B cell (primary cell): ENCODE data around the gene TOB2. TPM values are rescaled to one million over a fixed set of nuclear protein-coding genes. Genes with fewer than 3 reads are reported as not detected.

Experiments used
- ATAC-seq: fragments of 200-7000 bp; cut with Tn5 transposase; one replicate; pipeline ENCODE4 v1.10.0; 2021; ENCODE audit warnings: low read depth, mild to moderate bottlenecking, moderate number of reproducible peaks, moderate library complexity
- CTCF ChIA-PET: fragments of 350-600 bp; sonication (Branson Sonifier 250); formaldehyde crosslinking; loops from one replicate; lab custom pipeline; 2021; ENCODE audit warnings: antibody characterized with exemption, inconsistent platforms; lab: Charles Lee
- POLR2A ChIA-PET: fragments of 350-600 bp; sonication (Branson Sonifier 250); formaldehyde crosslinking; loops from one replicate; lab custom pipeline; 2021; ENCODE audit warnings: antibody characterized with exemption; lab: Charles Lee
- DNase-seq: peaks from one replicate; pipeline ENCODE4 v3.0.0; 2013
- H2AFZ ChIP-seq: 2 replicates; pipeline ENCODE4 v1.6.1; 2012; ENCODE audit warnings: mild to moderate bottlenecking, low read depth, low read length; ENCODE audit not compliant: insufficient read depth, poor library complexity, severe bottlenecking
- H3K27ac ChIP-seq, 2 donors: 1 replicate in 1 of 2; 2 replicates in 1 of 2; pipeline ENCODE4 v1.5.1; 2012 to 2013; ENCODE audit warnings: low read length in 2 of 2, mild to moderate bottlenecking in 2 of 2, moderate library complexity in 1 of 2
- H3K27me3 ChIP-seq, 4 experiments: fragments of 200-600 bp in 1 of 4; sonication (generic) in 1 of 4; replicated peaks in 1 of 4; 1 replicate in 2 of 4; 2 replicates in 2 of 4; pipeline versions ENCODE4 v1.6.1 to v1.7.0; 2013 to 2016; ENCODE audit warnings: low read length in 3 of 4, mild to moderate bottlenecking in 2 of 4, mixed read lengths in 1 of 4, moderate library complexity in 1 of 4; ENCODE audit not compliant: insufficient read depth in 4 of 4, control insufficient read depth in 3 of 4; ENCODE audit errors: control extremely low read depth in 1 of 4
- H3K36me3 ChIP-seq, 2 experiments: replicated peaks in 1 of 2; 1 replicate in 1 of 2; 2 replicates in 1 of 2; pipeline versions ENCODE4 v1.6.1 to v1.7.1; 2013; ENCODE audit warnings: low read length in 1 of 2; ENCODE audit not compliant: insufficient read depth in 2 of 2, control insufficient read depth in 1 of 2; ENCODE audit errors: control extremely low read depth in 1 of 2, extremely low read depth in 1 of 2
- H3K4me1 ChIP-seq, 2 donors: fragments of 200-600 bp in 1 of 2; sonication (generic) in 1 of 2; 1 replicate in 1 of 2; 2 replicates in 1 of 2; pipeline versions ENCODE4 v1.5.1 to v1.6.1; 2013 to 2017; ENCODE audit warnings: low read length in 2 of 2; ENCODE audit not compliant: control insufficient read depth in 2 of 2, insufficient read depth in 2 of 2
- H3K4me2 ChIP-seq: replicated peaks from 2 replicates; pipeline ENCODE3; 2012; ENCODE audit warnings: mild to moderate bottlenecking, low read depth, low read length; ENCODE audit not compliant: poor library complexity, severe bottlenecking
- H3K4me3 ChIP-seq, 5 experiments: fragments of 200-600 bp in 1 of 5; sonication (generic) in 1 of 5; 1 replicate in 3 of 5; 2 replicates in 2 of 5; pipeline versions ENCODE4 v1.5.1 to v1.7.0; 2011 to 2016; ENCODE audit warnings: low read length in 4 of 5, mild to moderate bottlenecking in 4 of 5, low read depth in 2 of 5, control low read depth in 1 of 5, moderate library complexity in 1 of 5; ENCODE audit not compliant: insufficient read depth in 1 of 5; ENCODE audit errors: control extremely low read depth in 1 of 5, extremely low read depth in 1 of 5
- H3K79me2 ChIP-seq: fragments of 200-600 bp; sonication (generic); one replicate; pipeline ENCODE4 v1.6.0; 2016; ENCODE audit warnings: low read length; ENCODE audit not compliant: control insufficient read depth, insufficient read depth
- H3K9ac ChIP-seq: fragments of 200-600 bp; sonication (generic); 2 replicates; pipeline ENCODE4 v1.6.1; 2017; ENCODE audit warnings: mild to moderate bottlenecking, low read length, moderate library complexity
- H3K9me3 ChIP-seq, 3 donors: one replicate each; pipeline versions ENCODE4 v1.6.1 to v1.7.1; 2013; ENCODE audit warnings: low read length in 2 of 3; ENCODE audit not compliant: control insufficient read depth in 2 of 3, insufficient read depth in 1 of 3; ENCODE audit errors: control extremely low read depth in 1 of 3
- H4K20me1 ChIP-seq: 2 replicates; pipeline ENCODE4 v1.6.0; 2012; ENCODE audit warnings: mild to moderate bottlenecking, low read length; ENCODE audit not compliant: insufficient read depth, control insufficient read depth, poor library complexity, severe bottlenecking
- H3K27ac Mint-ChIP-seq: one replicate; pipeline ENCODE4 v1.8.0; 2021; ENCODE audit warnings: mixed read lengths
- H3K27me3 Mint-ChIP-seq: one replicate; pipeline ENCODE4 v1.8.0; 2021; ENCODE audit warnings: mixed read lengths
- H3K4me1 Mint-ChIP-seq: one replicate; pipeline ENCODE4 v1.8.0; 2021; ENCODE audit warnings: mixed read lengths
- H3K4me3 Mint-ChIP-seq: one replicate; pipeline ENCODE4 v1.8.0; 2021; ENCODE audit warnings: mixed read lengths
- H3K9me3 Mint-ChIP-seq: one replicate; pipeline ENCODE4 v1.8.0; 2022; ENCODE audit warnings: mixed read lengths; ENCODE audit not compliant: insufficient read depth
- EZH2 ChIP-seq: IDR thresholded peaks from 2 replicates; pipeline ENCODE4 v1.6.1; 2012; ENCODE audit warnings: borderline replicate concordance, low read depth, mild to moderate bottlenecking, moderate library complexity, low read length; ENCODE audit not compliant: insufficient read depth, poor library complexity, severe bottlenecking
- WGBS: methylation state at CpG from one replicate; pipeline ENCODE4 v1.1.5; 2013; ENCODE audit warnings: missing lambda C conversion rate; ENCODE audit not compliant: insufficient coverage; 5-methylcytosine and 5-hydroxymethylcytosine counted together
- intact Hi-C: fragments of 100-400 bp; cut with micrococcal nuclease; formaldehyde crosslinking; loops from one replicate; pipeline ENCODE4 v1.10.0; 2022
- polyA plus RNA-seq: library from polyadenylated mRNA; depleted of rRNA; stranded (reverse); fragments of >200 nt; gene quantifications from 2 replicates; pipeline ENCODE4 v1.2.3, GENCODE V29; 2012
- total RNA-seq, 2 donors: library from RNA; stranded (reverse); fragments of 120-200 nt in 1 of 2; gene quantifications; 1 replicate in 1 of 2; 2 replicates in 1 of 2; pipeline versions ENCODE4 v1.2.3 to v1.2.4, GENCODE V29; 2013 to 2022
- TF ChIP-seq, protein P1 (sequence below): fragments of 200-600 bp; IDR thresholded peaks from one replicate; pipeline ENCODE4 v1.8.0; 2022; ENCODE audit warnings: antibody characterized with exemption, mild to moderate bottlenecking

Gene TOB2
- total and polyA plus RNA-seq, 2 donors (not counting 1 experiment from before 2014, with no cell fraction given): 40.4 to 56.0 TPM

DNA sequence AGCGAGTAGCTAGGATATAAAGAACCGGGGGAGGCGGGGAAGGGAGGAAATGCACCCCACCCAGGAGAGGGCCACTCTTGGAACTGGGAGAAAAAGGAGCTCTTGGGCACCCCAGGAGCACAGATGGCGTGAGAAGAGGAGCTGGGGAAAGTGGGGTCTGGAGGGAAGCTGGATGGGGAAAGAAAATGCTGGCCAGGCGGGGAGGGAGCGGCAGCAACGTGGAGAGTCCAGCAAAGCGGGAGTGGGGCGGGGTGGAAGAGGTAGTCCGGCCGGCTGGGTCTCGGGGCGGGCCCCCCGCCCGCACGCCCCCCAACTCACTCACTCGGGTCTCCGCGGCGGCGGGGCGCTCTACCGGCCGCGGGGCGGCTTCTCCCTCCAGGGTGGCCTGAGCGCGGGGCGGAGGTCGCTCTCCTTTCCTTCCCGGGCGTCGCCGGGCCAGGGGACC is 522 bp downstream of the TOB2 start:
- peak overlapping the region; percentile 91 to 99 (median 97) for H3K4me3 ChIP-seq
- H3K27ac Mint-ChIP-seq: peak overlapping the region; percentile 94
- no peak for ATAC-seq
- H3K36me3 ChIP-seq: no peaks in the 10 kb centered on the region
- POLR2A ChIA-PET: interaction anchor here (0.5 to 6.9 kb wide), 27 partner anchors 18 to 589 kb away, joined by 3 to 88 read pairs (median 4); partner anchors contain the start of genes ACO2, CCDC134, DESI1 and PHF5A
- peaks cover 55% of the 10 kb centered on the region for H3K79me2 ChIP-seq
- H4K20me1 ChIP-seq: peaks cover 34% of the 10 kb centered on the region
- no peaks in the 10 kb centered on the region for H3K9me3 Mint-ChIP-seq
- intact Hi-C loops: loop anchor here (2.0 to 10.0 kb wide), 3 partner anchors 55 to 591 kb away; partner anchors contain the start of genes DESI1, ST13, XPNPEP3 and XRCC6
- peak overlapping the region; percentile 97 to 98 for H3K27ac ChIP-seq
- TF ChIP-seq, protein P1, sequence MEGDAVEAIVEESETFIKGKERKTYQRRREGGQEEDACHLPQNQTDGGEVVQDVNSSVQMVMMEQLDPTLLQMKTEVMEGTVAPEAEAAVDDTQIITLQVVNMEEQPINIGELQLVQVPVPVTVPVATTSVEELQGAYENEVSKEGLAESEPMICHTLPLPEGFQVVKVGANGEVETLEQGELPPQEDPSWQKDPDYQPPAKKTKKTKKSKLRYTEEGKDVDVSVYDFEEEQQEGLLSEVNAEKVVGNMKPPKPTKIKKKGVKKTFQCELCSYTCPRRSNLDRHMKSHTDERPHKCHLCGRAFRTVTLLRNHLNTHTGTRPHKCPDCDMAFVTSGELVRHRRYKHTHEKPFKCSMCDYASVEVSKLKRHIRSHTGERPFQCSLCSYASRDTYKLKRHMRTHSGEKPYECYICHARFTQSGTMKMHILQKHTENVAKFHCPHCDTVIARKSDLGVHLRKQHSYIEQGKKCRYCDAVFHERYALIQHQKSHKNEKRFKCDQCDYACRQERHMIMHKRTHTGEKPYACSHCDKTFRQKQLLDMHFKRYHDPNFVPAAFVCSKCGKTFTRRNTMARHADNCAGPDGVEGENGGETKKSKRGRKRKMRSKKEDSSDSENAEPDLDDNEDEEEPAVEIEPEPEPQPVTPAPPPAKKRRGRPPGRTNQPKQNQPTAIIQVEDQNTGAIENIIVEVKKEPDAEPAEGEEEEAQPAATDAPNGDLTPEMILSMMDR: no peak
- TF ChIP-seq EZH2: no peak
- CTCF ChIA-PET: interaction anchor here (1.0 to 6.3 kb wide), 10 partner anchors 23 to 221 kb away, joined by 3 to 41 read pairs (median 5); partner anchors contain the start of genes ACO2 and PHF5A
- 0% methylated on average over 24 of the region's 34 CpGs for WGBS
- DNase-seq: no peak
- no peaks in the 10 kb centered on the region for H3K9me3 ChIP-seq
- H3K4me1 Mint-ChIP-seq: peaks cover 37% of the 10 kb centered on the region
- H3K4me3 Mint-ChIP-seq: peak overlapping the region; percentile 99
- H3K4me2 ChIP-seq: peak overlapping the region; percentile 92
- peak overlapping the region; percentile 68 for H2AFZ ChIP-seq
- H3K9ac ChIP-seq: peak overlapping the region; percentile 85
- H3K27me3 ChIP-seq: no peaks in the 10 kb centered on the region
- no peaks in the 10 kb centered on the region for H3K27me3 Mint-ChIP-seq
- H3K4me1 ChIP-seq: peaks cover 8 to 25% of the 10 kb centered on the region in 2 donors
